Stomach (tissue), 9 donors: ENCODE results near the gene SERPINE1. TPM values are rescaled to one million over a fixed set of nuclear protein-coding genes. Genes with fewer than 3 reads are reported as not detected.

ENCODE experiments used
- DNase-seq, 2 donors: peaks; one replicate each; pipeline versions ENCODE4 v3.0.0 to v3.0.0-alpha.2; 2013 to 2019
- H3K27ac ChIP-seq, 5 donors: fragments of 200-600 bp in 4 of 5; sonication (generic) in 4 of 5; one replicate each; pipeline ENCODE4 v1.5.1; 2013 to 2019; ENCODE audit warnings: mild to moderate bottlenecking in 1 of 5, moderate library complexity in 1 of 5
- H3K27me3 ChIP-seq, 3 donors: fragments of 200-600 bp; sonication (generic); one replicate each; pipeline ENCODE4 v1.5.1; 2017 to 2019; ENCODE audit warnings: mixed run types in 1 of 3
- H3K36me3 ChIP-seq, 4 donors: fragments of 200-600 bp; sonication (generic); 1 replicate in 3 of 4; 2 replicates in 1 of 4; pipeline ENCODE4 v1.5.1; 2016 to 2019
- H3K4me1 ChIP-seq, 4 donors: fragments of 200-600 bp; sonication (generic); one replicate each; pipeline ENCODE4 v1.5.1; 2016 to 2019
- H3K4me3 ChIP-seq, 4 donors: fragments of 200-600 bp; sonication (generic) in 3 of 4; one replicate each; pipeline ENCODE4 v1.5.1; 2016 to 2019; ENCODE audit warnings: mild to moderate bottlenecking in 1 of 4
- H3K9me3 ChIP-seq, 4 donors: fragments of 200-600 bp; sonication (generic); one replicate each; pipeline ENCODE4 v1.5.1; 2016 to 2019
- EP300 ChIP-seq: sonication (generic); formaldehyde crosslinking; IDR thresholded peaks from one replicate; pipeline ENCODE4 v1.6.1; 2017; ENCODE audit warnings: antibody characterized with exemption
- POLR2A ChIP-seq, 4 donors: fragments of 450-650 bp; IDR thresholded peaks; one replicate each; pipeline ENCODE4 v1.6.1; 2016; ENCODE audit warnings: antibody characterized with exemption in 4 of 4, control low read depth in 2 of 4, mild to moderate bottlenecking in 1 of 4, moderate library complexity in 1 of 4
- POLR2AphosphoS5 ChIP-seq, 3 donors: sonication (generic); formaldehyde crosslinking; IDR thresholded peaks; one replicate each; pipeline ENCODE4 v1.6.1; 2016; ENCODE audit warnings: antibody characterized with exemption in 3 of 3
- WGBS, 5 donors: extraction: QIAGEN DNeasy Blood & Tissue Kit in 3 of 5; methylation state at CpG; one replicate each; pipeline versions ENCODE4 v1.1.5 to v1.1.7; 2013 to 2018; 5-methylcytosine and 5-hydroxymethylcytosine counted together
- intact Hi-C: fragments of 100-400 bp; cut with DNase I; formaldehyde crosslinking; loops from one replicate; pipeline ENCODE4 v1.15.1; 2023; ENCODE audit warnings: low total_unique reads
- polyA plus RNA-seq, 3 donors: library from polyadenylated mRNA; stranded (reverse); fragments of 200-250 nt; gene quantifications; one replicate each; pipeline ENCODE4 v1.2.3, GENCODE V29; 2013
- total RNA-seq, 5 donors: library from RNA; depleted of rRNA; stranded (reverse); fragments of >200 nt; gene quantifications; one replicate each; pipeline versions ENCODE4 v1.1.0 to v1.2.3, GENCODE V29; 2014 to 2016
- TF ChIP-seq, protein P1 (sequence below), 7 experiments: fragments of 450-650 bp in 4 of 7; fragments of 200-600 bp in 3 of 7; sonication (generic) in 3 of 7; IDR thresholded peaks; one replicate each; pipeline ENCODE4 v1.5.1; 2016 to 2019; ENCODE audit warnings: antibody characterized with exemption in 7 of 7, control low read depth in 2 of 7, mild to moderate bottlenecking in 1 of 7
- donor health status: healthy with polysubstance abuse.
- donor health status: Bipolar disorder and iron deficiency.
- donor health status: healthy.

Gene SERPINE1
- total and polyA plus RNA-seq, 8 donors: 0.58 to 25.0 (median 6.3) TPM

DNA sequence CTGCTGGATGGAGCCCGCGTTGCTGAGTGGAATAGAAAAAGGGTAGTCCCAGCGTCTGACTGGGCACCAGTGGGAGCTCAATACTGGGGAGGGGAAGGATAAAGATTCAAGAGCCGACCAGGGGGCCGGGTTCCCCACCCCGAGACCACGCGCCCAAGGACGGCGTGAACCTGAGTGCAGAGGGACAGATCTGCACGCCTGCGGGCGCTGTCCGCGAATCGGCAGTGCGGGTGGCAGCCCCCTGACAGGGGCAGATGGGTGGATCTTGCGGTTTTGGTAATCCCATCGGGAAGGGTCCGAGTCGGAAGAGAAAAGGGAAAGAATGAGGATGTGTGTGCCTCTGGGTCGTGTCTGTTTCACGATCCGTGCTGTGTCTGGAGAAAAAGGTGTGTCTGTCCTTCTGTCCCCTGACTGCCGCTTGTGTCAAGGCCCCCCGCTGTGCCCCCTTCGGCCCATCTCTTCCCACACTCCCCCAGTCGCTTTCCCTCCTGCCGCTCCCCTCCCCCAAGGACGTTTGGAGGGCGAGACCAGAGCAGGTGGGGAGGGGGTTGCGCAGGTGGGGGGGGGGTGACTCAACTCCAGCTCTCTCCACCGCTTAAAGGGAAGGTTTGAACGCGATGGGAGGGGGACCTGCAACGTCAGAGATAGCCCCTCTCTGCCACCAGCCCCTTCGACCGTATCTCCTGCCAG is 39.2 kb downstream of the SERPINE1 start:
- WGBS, 5 donors: 1 to 2% (median 2%) methylated on average over 26 to 38 of the region's 38 CpGs
- Histone ChIP-seq H3K27ac (no peak overlapping the region), H3K4me1 (peaks cover 33 to 66% (median 57%) of the 10 kb centered on the region in 4 donors), H3K36me3 (peaks cover 2 to 7% (median 4%) of the 10 kb centered on the region in 4 donors), H3K9me3 (no peaks in the 10 kb centered on the region), H3K4me3 (peak overlapping the region in 2 of 4 donors; percentile 12 to 32), H3K27me3 (peaks cover 37 to 100% (median 96%) of the 10 kb centered on the region in 3 donors)
- TF ChIP-seq, protein P1, sequence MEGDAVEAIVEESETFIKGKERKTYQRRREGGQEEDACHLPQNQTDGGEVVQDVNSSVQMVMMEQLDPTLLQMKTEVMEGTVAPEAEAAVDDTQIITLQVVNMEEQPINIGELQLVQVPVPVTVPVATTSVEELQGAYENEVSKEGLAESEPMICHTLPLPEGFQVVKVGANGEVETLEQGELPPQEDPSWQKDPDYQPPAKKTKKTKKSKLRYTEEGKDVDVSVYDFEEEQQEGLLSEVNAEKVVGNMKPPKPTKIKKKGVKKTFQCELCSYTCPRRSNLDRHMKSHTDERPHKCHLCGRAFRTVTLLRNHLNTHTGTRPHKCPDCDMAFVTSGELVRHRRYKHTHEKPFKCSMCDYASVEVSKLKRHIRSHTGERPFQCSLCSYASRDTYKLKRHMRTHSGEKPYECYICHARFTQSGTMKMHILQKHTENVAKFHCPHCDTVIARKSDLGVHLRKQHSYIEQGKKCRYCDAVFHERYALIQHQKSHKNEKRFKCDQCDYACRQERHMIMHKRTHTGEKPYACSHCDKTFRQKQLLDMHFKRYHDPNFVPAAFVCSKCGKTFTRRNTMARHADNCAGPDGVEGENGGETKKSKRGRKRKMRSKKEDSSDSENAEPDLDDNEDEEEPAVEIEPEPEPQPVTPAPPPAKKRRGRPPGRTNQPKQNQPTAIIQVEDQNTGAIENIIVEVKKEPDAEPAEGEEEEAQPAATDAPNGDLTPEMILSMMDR (IDR thresholded peaks at IDR 0.05): no peak
- no peak for DNase-seq
- intact Hi-C loops: no loop called here

- no peak overlapping the region for H3K27ac ChIP-seq
- H3K4me1 ChIP-seq: peaks cover 34 to 70% (median 59%) of the 10 kb centered on the region in 4 donors
- DNase-seq: no peak
- intact Hi-C loops: no loop called here
- WGBS, 5 donors: 1 to 3% (median 2%) methylated on average over 9 to 11 of the region's 11 CpGs
- TF ChIP-seq POLR2A (IDR thresholded peaks at IDR 0.05) (no peak), EP300 (no peak), POLR2AphosphoS5 (IDR thresholded peaks at IDR 0.05) (no peak)
- TF ChIP-seq, protein P1 (IDR thresholded peaks at IDR 0.05): no peak
- no peak overlapping the region for H3K4me3 ChIP-seq
- H3K36me3 ChIP-seq: peaks cover 0 to 2% (median under 1%) of the 10 kb centered on the region in 4 donors
- peaks cover 42 to 100% (median 100%) of the 10 kb centered on the region in 3 donors for H3K27me3 ChIP-seq
- H3K9me3 ChIP-seq: no peaks in the 10 kb centered on the region
These were observed 39.7 kb downstream of the SERPINE1 start for GRCh38 chr7:101166648-101166908.

GRCh38 chr7:101166909-101167644 is 40.2 kb downstream of the SERPINE1 start:
- no peak for DNase-seq
- no peaks in the 10 kb centered on the region for H3K36me3 ChIP-seq
- TF ChIP-seq, protein P1 (IDR thresholded peaks at IDR 0.05): no peak
- TF ChIP-seq POLR2AphosphoS5 (IDR thresholded peaks at IDR 0.05): no peak
- no peak for TF ChIP-seq POLR2A (IDR thresholded peaks at IDR 0.05)
- TF ChIP-seq EP300: no peak
- WGBS, 5 donors: 1 to 4% (median 3%) methylated on average over 18 to 19 of the region's 19 CpGs
- intact Hi-C loops: no loop called here
- H3K9me3 ChIP-seq: no peaks in the 10 kb centered on the region
- H3K27ac ChIP-seq: no peak overlapping the region
- peaks cover 39 to 75% (median 64%) of the 10 kb centered on the region in 4 donors for H3K4me1 ChIP-seq
- peaks cover 47 to 100% (median 100%) of the 10 kb centered on the region in 3 donors for H3K27me3 ChIP-seq
- H3K4me3 ChIP-seq: no peak overlapping the region

DNA sequence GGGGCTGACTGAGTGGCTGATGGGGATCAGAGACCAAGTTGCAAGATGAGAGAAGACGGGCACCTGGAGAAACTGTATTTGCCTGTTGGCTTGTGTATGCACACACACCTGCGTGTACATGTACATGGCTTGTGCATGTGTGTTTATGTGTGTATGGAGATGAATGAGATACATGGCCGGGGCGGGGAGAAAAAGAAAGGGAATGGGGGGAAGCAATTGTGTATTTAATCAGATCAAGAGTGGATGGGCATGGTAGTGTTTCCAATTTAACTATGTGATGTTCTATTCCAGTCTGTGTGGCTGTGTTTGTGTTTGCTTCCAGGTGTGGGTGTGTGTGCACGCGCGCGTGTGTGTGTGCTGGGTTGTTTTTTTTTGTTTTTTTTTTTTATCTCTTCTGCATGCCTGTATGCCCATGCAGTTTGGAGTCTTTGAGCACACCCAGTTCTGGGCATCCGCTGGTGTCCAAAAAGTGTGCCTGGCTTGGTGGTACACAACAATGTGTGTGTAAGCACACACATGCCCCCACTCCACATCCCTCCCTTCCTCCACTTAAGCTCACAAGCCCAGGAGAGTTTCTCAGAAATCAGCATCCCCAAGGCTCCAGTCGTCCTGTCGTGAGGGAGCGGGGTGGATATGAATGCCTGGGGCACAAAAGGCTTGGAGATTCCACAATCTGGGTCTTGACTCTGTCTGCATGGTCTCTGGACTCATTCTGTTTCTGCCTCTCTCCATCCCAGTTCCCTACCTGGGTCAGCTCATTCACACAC is 40.9 kb downstream of the SERPINE1 start:
- WGBS, 5 donors: 5 to 8% (median 7%) methylated on average over 12 of the region's 12 CpGs
- H3K27me3 ChIP-seq: peaks cover 55 to 100% (median 100%) of the 10 kb centered on the region in 3 donors
- no peaks in the 10 kb centered on the region for H3K36me3 ChIP-seq
- no peaks in the 10 kb centered on the region for H3K9me3 ChIP-seq
- intact Hi-C loops: no loop called here
- H3K27ac ChIP-seq: no peak overlapping the region
- H3K4me3 ChIP-seq: no peak overlapping the region
- H3K4me1 ChIP-seq: peaks cover 41 to 75% (median 64%) of the 10 kb centered on the region in 4 donors
- TF ChIP-seq POLR2AphosphoS5 (IDR thresholded peaks at IDR 0.05) (no peak), POLR2A (IDR thresholded peaks at IDR 0.05) (no peak), EP300 (no peak)
- TF ChIP-seq, protein P1 (IDR thresholded peaks at IDR 0.05): no peak
- no peak for DNase-seq
